CD4-positive, alpha-beta T cell treated with Interleukin-15 for 1 hour (primary cell): ENCODE data around the gene EEF1AKMT2.
"Not testable (repeated sequence)": the region's sequence is repeated elsewhere in the genome, so short reads cannot be mapped to it uniquely, and the experiment has no call there.

Experiments used
- DNase-seq: peaks from one replicate; pipeline ENCODE4 v3.0.0-alpha.2; 2020

Gene EEF1AKMT2

GRCh38 chr10:124791547-124792348 is at the start of gene EEF1AKMT2:
TSS of gene EEF1AKMT2 (minus strand) at chr10:124791887. CDS start at chr10:124791833, 54 bp downstream.
- DNase-seq, result peak; percentile 86

GRCh38 chr10:124837687-124838086 is 46.0 kb upstream of the EEF1AKMT2 start:
- no peak for DNase-seq

- DNase-seq, result no peak
Measured at GRCh38 chr10:124831116-124831515, 39.4 kb upstream of the EEF1AKMT2 start.

- DNase-seq, result no peak
Measured at GRCh38 chr10:124830445-124830844, 38.8 kb upstream of the EEF1AKMT2 start.

- no peak for DNase-seq
Measured at GRCh38 chr10:124829447-124830115, 37.9 kb upstream of the EEF1AKMT2 start.

GRCh38 chr10:124827474-124827873 is 35.8 kb upstream of the EEF1AKMT2 start:
- no peak for DNase-seq

GRCh38 chr10:124826262-124826661 is 34.6 kb upstream of the EEF1AKMT2 start:
- DNase-seq, result no peak

GRCh38 chr10:124825702-124826101 is 34.0 kb upstream of the EEF1AKMT2 start:
- no peak for DNase-seq

- DNase-seq, result not testable (repeated sequence)
Measured at GRCh38 chr10:124824932-124825331, 33.2 kb upstream of the EEF1AKMT2 start.

GRCh38 chr10:124824507-124824906 is 32.8 kb upstream of the EEF1AKMT2 start:
- DNase-seq, result no peak

GRCh38 chr10:124821520-124821919 is 29.8 kb upstream of the EEF1AKMT2 start:
- DNase-seq, result no peak

- no peak for DNase-seq
Measured at GRCh38 chr10:124820121-124820520, 28.4 kb upstream of the EEF1AKMT2 start.

GRCh38 chr10:124802313-124802675 is 10.6 kb upstream of the EEF1AKMT2 start:
- no peak for DNase-seq

GRCh38 chr10:124799211-124799610 is 7.5 kb upstream of the EEF1AKMT2 start:
- no peak for DNase-seq

GRCh38 chr10:124798781-124799180 is 7.1 kb upstream of the EEF1AKMT2 start:
- no peak for DNase-seq

- no peak for DNase-seq
Measured at GRCh38 chr10:124798364-124798763, 6.7 kb upstream of the EEF1AKMT2 start.

- no peak for DNase-seq
Measured at GRCh38 chr10:124792998-124793352, 1.3 kb upstream of the EEF1AKMT2 start.

GRCh38 chr10:124782900-124783299 is 8.8 kb downstream of the EEF1AKMT2 start:
- not testable (repeated sequence) for DNase-seq

- DNase-seq, result no peak
Measured at GRCh38 chr10:124768791-124769190, 22.9 kb downstream of the EEF1AKMT2 start.

GRCh38 chr10:124765256-124765655 is 26.4 kb downstream of the EEF1AKMT2 start:
- DNase-seq, result no peak

- no peak for DNase-seq
Measured at GRCh38 chr10:124763267-124763666, 28.4 kb downstream of the EEF1AKMT2 start.

- DNase-seq, result no peak
Measured at GRCh38 chr10:124762281-124762680, 29.4 kb downstream of the EEF1AKMT2 start.

GRCh38 chr10:124756156-124756903 is 35.4 kb downstream of the EEF1AKMT2 start:
- DNase-seq, result no peak

GRCh38 chr10:124755581-124755980 is 36.1 kb downstream of the EEF1AKMT2 start:
- DNase-seq, result no peak
